Mammary epithelial cell (primary cell): ENCODE results near the gene TIPIN.

ENCODE experiments used
- CTCF ChIP-seq, 2 donors: IDR thresholded peaks in 1 of 2; conservative IDR thresholded peaks in 1 of 2; 2 replicates each; pipeline ENCODE4 v1.5.1; 2011 to 2012; ENCODE audit warnings: inconsistent platforms in 2 of 2, low read length in 2 of 2, mild to moderate bottlenecking in 2 of 2, control low read depth in 1 of 2, low read depth in 1 of 2; ENCODE audit not compliant: insufficient read depth in 1 of 2; ENCODE audit errors: extremely low read depth in 1 of 2
- EZH2 ChIP-seq: IDR thresholded peaks from 2 replicates; pipeline ENCODE4 v1.6.1; 2012; ENCODE audit warnings: low read length, inconsistent platforms, borderline replicate concordance

- TF ChIP-seq CTCF (conservative IDR thresholded peaks at IDR 0.05 in 1 of 2, IDR thresholded peaks at IDR 0.05 in 1 of 2; ENCODE audit: extremely low read depth in 1 of 2, insufficient read depth in 1 of 2, low read depth in 1 of 2, low read length in 2 of 2) (no peak), EZH2 (no peak)
Measured at GRCh38 chr15:66388043-66388363, 31.5 kb upstream of the TIPIN start.
